Activated naive CD8-positive, alpha-beta T cell treated with anti-CD3 and anti-CD28 coated beads, Interleukin-2, amount 10 ng/mL, durations not matched to agents 7 days and 5 days (primary cell): ENCODE results near the gene ATF4. TPM values are rescaled to one million over a fixed set of nuclear protein-coding genes. Genes with fewer than 3 reads are reported as not detected.

Experiments used
- ATAC-seq: fragments of 150-1000 bp; cut with Tn5 transposase; one replicate; pipeline ENCODE4 v1.10.0; 2021; ENCODE audit warnings: low read depth, moderate library complexity
- POLR2A ChIA-PET: fragments of 350-600 bp; sonication (Branson Sonifier 250); formaldehyde crosslinking; loops from one replicate; lab custom pipeline; 2021; ENCODE audit warnings: antibody characterized with exemption; lab: Charles Lee
- DNase-seq: peaks from one replicate; pipeline ENCODE4 v3.0.0; 2021
- H3K27ac Mint-ChIP-seq: one replicate; pipeline ENCODE4 v1.8.0; 2022; ENCODE audit warnings: mild to moderate bottlenecking, mixed read lengths
- H3K27me3 Mint-ChIP-seq: one replicate; pipeline ENCODE4 v1.8.0; 2022; ENCODE audit warnings: mild to moderate bottlenecking, moderate library complexity, mixed read lengths
- H3K36me3 Mint-ChIP-seq: one replicate; pipeline ENCODE4 v1.8.0; 2021; ENCODE audit warnings: mild to moderate bottlenecking, mixed read lengths
- H3K4me1 Mint-ChIP-seq: one replicate; pipeline ENCODE4 v1.8.0; 2021; ENCODE audit warnings: mixed read lengths
- H3K4me3 Mint-ChIP-seq: one replicate; pipeline ENCODE4 v1.8.0; 2022; ENCODE audit warnings: mild to moderate bottlenecking, moderate library complexity, mixed read lengths
- H3K9me3 Mint-ChIP-seq: one replicate; pipeline ENCODE4 v1.8.0; 2021; ENCODE audit warnings: mixed read lengths
- total RNA-seq, 2 experiments: library from RNA; stranded (reverse); gene quantifications; one replicate each; pipeline ENCODE4 v1.2.3, GENCODE V29; 2021

Gene ATF4, protein sequence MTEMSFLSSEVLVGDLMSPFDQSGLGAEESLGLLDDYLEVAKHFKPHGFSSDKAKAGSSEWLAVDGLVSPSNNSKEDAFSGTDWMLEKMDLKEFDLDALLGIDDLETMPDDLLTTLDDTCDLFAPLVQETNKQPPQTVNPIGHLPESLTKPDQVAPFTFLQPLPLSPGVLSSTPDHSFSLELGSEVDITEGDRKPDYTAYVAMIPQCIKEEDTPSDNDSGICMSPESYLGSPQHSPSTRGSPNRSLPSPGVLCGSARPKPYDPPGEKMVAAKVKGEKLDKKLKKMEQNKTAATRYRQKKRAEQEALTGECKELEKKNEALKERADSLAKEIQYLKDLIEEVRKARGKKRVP
- 100 to 1,000 TPM; 413 to 424 TPM for total RNA-seq

DNA sequence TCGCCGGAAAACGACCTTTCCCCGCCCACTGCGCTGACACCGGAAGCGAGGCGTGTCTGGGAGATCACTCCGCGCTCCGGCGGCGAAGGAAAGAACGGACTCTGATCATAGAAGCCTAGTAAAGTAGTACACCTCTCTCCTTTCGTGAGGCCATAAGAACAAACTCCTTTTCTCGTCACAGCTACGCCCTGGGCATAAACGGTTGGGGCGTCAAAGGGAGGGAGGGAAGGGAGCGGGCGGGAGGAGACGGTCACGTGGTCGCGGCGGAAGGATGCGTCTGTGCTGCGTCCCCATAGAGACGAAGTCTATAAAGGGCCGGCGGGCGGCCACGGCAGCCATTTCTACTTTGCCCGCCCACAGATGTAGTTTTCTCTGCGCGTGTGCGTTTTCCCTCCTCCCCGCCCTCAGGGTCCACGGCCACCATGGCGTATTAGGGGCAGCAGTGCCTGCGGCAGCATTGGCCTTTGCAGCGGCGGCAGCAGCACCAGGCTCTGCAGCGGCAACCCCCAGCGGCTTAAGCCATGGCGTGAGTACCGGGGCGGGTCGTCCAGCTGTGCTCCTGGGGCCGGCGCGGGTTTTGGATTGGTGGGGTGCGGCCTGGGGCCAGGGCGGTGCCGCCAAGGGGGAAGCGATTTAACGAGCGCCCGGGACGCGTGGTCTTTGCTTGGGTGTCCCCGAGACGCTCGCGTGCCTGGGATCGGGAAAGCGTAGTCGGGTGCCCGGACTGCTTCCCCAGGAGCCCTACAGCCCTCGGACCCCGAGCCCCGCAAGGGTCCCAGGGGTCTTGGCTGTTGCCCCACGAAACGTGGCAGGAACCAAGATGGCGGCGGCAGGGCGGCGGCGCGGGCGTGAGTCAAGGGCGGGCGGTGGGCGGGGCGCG, at the start of gene ATF4:
TSS of gene ATF4 (plus strand) at position 337 of the 880 bp plus-strand sequence. CDS start 884 bp downstream, outside the sequence.
- peak; percentile 23 for ATAC-seq
- peak; percentile 90 for DNase-seq
- Mint-ChIP-seq H3K4me1 (peaks cover 59% of the 10 kb centered on the region), H3K27me3 (no peaks in the 10 kb centered on the region), H3K36me3 (peaks cover 49% of the 10 kb centered on the region), H3K9me3 (no peaks in the 10 kb centered on the region), H3K4me3 (peak within 1 kb of the TSS; percentile 96), H3K27ac (peak within 1 kb of the TSS; percentile 99)
- POLR2A ChIA-PET: interaction anchor here (0.6 to 4.7 kb wide), 40 partner anchors 10 to 881 kb away, joined by 3 to 80 read pairs (median 4); partner anchors contain the start of genes MIEF1, RPL3, RPS19BP1 and SYNGR1

DNA sequence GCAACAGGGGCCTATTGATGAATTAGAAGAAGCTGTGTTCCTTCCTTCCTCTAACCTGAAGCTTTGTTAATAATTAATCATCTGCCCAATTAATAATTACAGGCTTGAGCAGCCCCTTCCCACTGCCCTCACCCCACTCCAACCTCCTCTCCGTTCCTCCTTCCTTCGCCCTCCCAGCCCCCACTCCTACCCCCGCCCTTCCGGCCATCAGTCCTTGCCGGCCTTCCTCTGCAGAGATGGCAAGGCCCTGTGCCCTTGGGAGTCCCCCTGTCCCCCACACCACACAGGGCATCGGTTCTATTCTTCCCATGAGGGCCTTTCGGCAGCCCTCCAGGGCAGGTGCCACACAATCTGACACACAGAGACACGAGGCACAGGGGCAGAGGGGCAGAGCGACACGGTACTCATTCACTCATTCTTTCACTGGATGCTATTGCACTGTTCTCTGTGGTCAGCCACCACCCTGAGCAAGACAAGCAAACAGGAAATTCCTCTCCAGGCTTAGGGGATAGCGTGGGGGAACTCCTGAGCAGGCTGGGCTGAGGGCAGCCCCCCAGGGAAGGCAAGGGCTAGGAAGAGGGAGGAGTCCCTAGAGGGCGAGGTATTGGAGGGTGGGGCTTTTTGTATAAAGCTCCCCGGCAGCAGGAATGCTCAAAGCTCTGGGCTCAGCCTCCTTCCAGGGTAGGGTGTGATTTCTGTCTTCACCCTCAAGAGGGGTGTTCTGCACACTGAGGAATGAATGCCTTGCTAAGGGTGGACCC, 48.8 kb upstream of the ATF4 start:
- Mint-ChIP-seq H3K4me3 (peak overlapping the region; percentile 61), H3K4me1 (peaks cover 29% of the 10 kb centered on the region), H3K9me3 (no peaks in the 10 kb centered on the region), H3K36me3 (no peaks in the 10 kb centered on the region), H3K27me3 (no peaks in the 10 kb centered on the region), H3K27ac (peak overlapping the region; percentile 85)
- DNase-seq (peak; percentile 46), ATAC-seq (peak; percentile 79)
- POLR2A ChIA-PET: interaction anchor here (0.6 to 1.0 kb wide), 4 partner anchors 25 to 1160 kb away, joined by 3 to 6 read pairs (median 3); partner anchors contain the start of gene ATF4

DNA sequence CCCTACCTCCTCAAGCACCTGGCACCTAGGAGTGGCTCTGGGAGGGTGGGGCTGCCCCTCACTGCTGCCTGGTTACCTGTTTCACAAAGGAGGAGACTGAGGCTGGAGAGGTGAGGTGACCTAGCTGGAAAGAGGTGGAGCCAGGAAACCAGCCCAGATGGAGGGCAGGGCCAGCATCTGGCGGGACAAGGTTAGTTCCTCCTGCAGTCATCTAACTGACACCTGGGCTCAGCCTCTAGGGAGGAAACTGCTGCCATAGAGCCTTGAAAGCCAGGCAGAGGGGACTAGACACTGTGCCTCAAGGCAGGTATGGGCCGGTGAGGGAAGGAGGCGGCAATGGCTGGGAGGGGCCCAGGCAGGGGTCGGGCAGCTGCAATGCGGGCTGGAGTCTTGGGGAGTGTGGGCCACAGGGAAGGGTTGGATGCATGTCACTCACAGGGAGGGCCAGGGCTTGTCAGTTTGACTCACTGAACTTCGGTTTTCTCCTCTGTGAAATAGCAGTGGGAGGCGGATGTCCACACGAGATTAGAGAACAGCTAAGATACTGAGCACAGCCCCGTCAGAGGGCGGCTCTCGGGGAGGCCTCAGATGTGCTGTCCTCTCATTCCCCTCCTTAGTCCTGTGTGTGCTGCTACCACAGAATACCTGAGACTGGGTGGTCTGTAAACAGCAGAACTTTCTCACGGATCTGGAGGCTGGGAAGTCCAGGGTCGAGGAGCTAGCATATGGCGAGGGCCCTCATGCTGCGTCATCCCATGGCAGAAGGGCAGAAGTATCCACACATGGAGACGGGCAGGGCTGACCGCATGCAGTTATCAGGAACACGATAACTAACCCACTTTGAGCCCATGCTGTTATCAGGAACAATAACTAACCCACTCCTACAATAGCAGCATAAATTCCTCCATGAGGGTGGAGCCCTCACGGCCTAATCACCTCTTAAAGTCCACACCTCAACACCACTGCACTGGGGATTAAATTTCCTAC, 47.5 kb upstream of the ATF4 start:
- no peaks in the 10 kb centered on the region for H3K36me3 Mint-ChIP-seq
- H3K9me3 Mint-ChIP-seq: no peaks in the 10 kb centered on the region
- H3K27me3 Mint-ChIP-seq: no peaks in the 10 kb centered on the region
- H3K4me1 Mint-ChIP-seq: peaks cover 23% of the 10 kb centered on the region
- ATAC-seq (no peak), DNase-seq (no peak)
- POLR2A ChIA-PET: no interaction called here
- no peak overlapping the region for H3K4me3 Mint-ChIP-seq
- peak overlapping the region; percentile 47 for H3K27ac Mint-ChIP-seq

DNA sequence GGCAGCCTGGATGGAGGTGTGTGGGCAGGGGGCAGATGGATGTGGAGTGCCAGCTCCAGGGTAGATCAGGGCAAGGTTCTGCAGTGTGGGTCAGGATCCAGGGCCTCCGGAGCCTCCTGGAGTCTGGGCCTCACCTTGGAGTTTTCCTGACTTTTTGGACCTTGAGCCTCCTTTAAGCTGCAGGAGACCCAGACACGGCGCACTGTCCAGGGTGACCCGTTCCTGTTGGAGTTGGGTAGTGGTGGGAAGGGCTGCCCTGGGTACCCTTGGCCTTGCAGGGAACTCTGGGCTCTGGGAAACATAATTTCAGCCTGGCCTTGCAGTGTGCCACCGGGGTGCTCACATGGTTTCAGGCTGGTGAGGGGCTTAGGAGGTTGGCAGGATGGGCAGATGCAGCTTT, 46.5 kb upstream of the ATF4 start:
- no peak for DNase-seq
- Mint-ChIP-seq H3K4me1 (peaks cover 19% of the 10 kb centered on the region), H3K9me3 (no peaks in the 10 kb centered on the region), H3K4me3 (no peak overlapping the region), H3K36me3 (no peaks in the 10 kb centered on the region), H3K27ac (no peak overlapping the region), H3K27me3 (no peaks in the 10 kb centered on the region)
- no peak for ATAC-seq
- POLR2A ChIA-PET: no interaction called here

DNA sequence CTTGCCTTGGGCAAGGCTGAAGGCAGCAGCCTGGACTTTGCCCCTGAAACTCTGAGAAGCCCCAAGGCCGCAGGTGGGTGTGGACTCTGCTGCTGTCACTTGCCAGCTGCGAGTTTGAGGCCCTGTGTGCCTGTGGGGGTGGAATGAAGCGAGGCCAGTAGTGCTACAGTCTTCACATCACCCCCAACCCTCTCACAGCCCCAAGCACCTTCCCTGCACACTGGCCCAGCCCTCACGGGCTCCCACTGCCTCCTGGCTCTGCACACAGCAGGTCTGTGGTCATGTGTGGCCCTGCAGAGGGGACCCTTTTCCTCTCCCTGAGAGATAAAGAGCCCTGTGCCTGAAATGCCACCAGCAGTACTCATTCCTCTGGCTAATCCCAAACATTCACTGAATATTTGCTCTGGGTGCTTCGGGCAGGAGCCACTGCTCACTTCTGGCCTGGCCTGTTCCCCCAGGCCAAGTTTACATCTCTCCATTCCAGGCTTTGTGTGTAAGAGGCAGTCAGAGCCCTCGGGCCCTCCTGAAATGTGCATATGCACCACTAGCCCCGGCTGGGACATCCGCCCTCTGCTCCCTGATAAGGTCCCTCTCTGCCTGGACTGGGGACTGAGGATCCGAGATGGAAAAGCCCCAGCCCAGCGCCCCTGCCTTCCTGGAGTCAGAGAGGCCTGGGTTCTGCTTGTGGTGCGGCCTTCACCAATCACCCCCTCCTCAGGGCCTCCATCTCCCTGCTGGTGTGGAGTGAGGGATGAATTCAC, 45.8 kb upstream of the ATF4 start:
- DNase-seq (no peak), ATAC-seq (no peak)
- no peaks in the 10 kb centered on the region for H3K9me3 Mint-ChIP-seq
- POLR2A ChIA-PET: interaction anchor here (0.6 to 0.7 kb wide), 2 partner anchors 66 to 299 kb away, joined by 3 to 6 read pairs; no protein-coding TSS in a partner anchor
- H3K4me3 Mint-ChIP-seq: no peak overlapping the region
- peaks cover 19% of the 10 kb centered on the region for H3K4me1 Mint-ChIP-seq
- no peaks in the 10 kb centered on the region for H3K36me3 Mint-ChIP-seq
- no peak overlapping the region for H3K27ac Mint-ChIP-seq
- H3K27me3 Mint-ChIP-seq: no peaks in the 10 kb centered on the region

DNA sequence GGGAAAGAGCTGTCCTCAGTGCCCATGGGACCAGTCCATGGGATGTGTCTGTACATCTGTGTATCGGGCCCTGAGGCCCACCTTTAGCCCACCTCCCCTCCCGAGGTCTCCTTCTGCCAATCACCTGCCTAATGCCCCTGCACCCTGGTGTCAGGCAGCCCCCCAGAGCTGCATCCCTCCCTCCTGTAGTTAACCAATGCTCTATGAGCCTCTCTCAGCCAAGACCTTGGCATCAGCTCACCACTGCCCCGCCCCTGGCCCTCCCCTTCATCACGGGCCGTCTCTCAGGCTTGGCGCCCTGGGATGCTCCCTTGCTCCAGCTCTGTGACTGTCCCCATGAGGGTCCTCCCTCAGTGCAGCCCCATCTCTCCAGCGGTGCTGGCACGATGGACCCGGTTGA, 45.0 kb upstream of the ATF4 start:
- no peaks in the 10 kb centered on the region for H3K36me3 Mint-ChIP-seq
- DNase-seq (no peak), ATAC-seq (no peak)
- no peaks in the 10 kb centered on the region for H3K9me3 Mint-ChIP-seq
- no peak overlapping the region for H3K4me3 Mint-ChIP-seq
- H3K4me1 Mint-ChIP-seq: peaks cover 19% of the 10 kb centered on the region
- H3K27ac Mint-ChIP-seq: no peak overlapping the region
- no peaks in the 10 kb centered on the region for H3K27me3 Mint-ChIP-seq
- POLR2A ChIA-PET: interaction anchor here (0.6 to 1.1 kb wide), 3 partner anchors 28 to 300 kb away, joined by 3 to 6 read pairs (median 3); no protein-coding TSS in a partner anchor

DNA sequence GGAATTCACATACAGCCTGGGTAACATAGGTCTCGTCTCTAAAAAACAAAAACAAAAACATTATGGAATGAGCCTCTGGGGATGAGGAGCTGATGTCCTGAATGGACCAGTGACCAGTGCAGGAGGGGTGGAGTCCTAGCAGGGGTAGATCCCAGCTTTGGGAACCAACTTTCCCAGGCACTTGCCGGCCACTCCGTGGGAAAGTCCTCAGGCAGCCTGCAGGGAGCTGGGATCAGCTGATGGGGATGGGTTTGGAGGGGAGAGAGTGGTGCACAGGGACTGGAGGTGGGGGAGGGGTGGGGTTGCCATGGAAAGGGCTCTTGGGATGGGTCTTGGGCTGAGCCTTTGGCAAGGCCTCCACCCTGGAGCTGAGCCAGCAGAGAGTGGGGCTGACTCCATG, 44.5 kb upstream of the ATF4 start:
- no peaks in the 10 kb centered on the region for H3K36me3 Mint-ChIP-seq
- H3K4me1 Mint-ChIP-seq: peaks cover 19% of the 10 kb centered on the region
- no peak overlapping the region for H3K27ac Mint-ChIP-seq
- no peaks in the 10 kb centered on the region for H3K9me3 Mint-ChIP-seq
- DNase-seq: no peak
- ATAC-seq: no peak
- POLR2A ChIA-PET: interaction anchor here (1.1 kb wide), 1 partner anchor 29 kb away, joined by 3 read pairs; no protein-coding TSS in a partner anchor
- no peak overlapping the region for H3K4me3 Mint-ChIP-seq
- no peaks in the 10 kb centered on the region for H3K27me3 Mint-ChIP-seq

DNA sequence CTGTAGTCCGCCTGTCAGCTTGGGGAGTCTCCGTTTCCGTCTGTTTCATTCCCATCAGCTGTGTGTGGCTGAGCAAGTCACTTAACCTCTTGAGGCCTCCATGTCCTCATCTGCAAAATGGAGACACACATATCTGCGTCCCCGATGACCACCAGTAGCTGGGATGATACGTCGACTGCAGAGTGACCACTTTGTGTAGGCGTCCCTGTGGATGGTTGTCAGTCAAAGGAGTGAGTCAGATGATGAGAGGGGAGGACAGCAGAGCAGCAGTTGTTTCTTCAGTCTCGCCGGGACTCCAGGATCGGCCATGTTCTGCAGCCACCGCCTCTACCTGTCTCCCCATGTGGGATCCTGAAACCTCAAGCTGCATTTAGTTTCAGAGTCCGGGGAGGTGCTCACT, 43.7 kb upstream of the ATF4 start:
- H3K36me3 Mint-ChIP-seq: no peaks in the 10 kb centered on the region
- POLR2A ChIA-PET: no interaction called here
- no peaks in the 10 kb centered on the region for H3K27me3 Mint-ChIP-seq
- H3K4me1 Mint-ChIP-seq: peaks cover 13% of the 10 kb centered on the region
- ATAC-seq: no peak
- no peak overlapping the region for H3K27ac Mint-ChIP-seq
- DNase-seq: no peak
- no peak overlapping the region for H3K4me3 Mint-ChIP-seq
- H3K9me3 Mint-ChIP-seq: no peaks in the 10 kb centered on the region

DNA sequence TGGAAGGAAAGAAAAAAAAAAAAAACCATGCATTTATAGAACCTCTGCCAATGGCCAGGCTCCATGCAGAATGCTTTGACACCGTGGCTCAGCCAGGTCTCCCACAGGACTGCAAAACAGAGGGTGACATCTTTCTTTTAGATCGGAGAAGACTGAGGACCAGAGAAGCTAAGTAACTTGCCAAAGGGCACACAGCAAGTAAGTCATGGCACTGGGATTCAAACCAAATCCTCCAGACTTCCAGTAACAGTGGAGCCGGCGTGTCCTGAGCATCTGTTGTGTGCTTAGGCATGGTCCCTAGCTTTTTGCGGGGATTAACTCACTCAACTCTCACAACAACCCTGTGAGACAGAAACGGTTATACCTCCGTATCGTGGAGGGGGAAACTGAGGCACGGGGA, 42.8 kb upstream of the ATF4 start:
- no peaks in the 10 kb centered on the region for H3K9me3 Mint-ChIP-seq
- no peak overlapping the region for H3K27ac Mint-ChIP-seq
- no peaks in the 10 kb centered on the region for H3K36me3 Mint-ChIP-seq
- H3K4me1 Mint-ChIP-seq: peaks cover 6% of the 10 kb centered on the region
- H3K27me3 Mint-ChIP-seq: no peaks in the 10 kb centered on the region
- H3K4me3 Mint-ChIP-seq: no peak overlapping the region
- ATAC-seq (no peak), DNase-seq (no peak)
- POLR2A ChIA-PET: no interaction called here

DNA sequence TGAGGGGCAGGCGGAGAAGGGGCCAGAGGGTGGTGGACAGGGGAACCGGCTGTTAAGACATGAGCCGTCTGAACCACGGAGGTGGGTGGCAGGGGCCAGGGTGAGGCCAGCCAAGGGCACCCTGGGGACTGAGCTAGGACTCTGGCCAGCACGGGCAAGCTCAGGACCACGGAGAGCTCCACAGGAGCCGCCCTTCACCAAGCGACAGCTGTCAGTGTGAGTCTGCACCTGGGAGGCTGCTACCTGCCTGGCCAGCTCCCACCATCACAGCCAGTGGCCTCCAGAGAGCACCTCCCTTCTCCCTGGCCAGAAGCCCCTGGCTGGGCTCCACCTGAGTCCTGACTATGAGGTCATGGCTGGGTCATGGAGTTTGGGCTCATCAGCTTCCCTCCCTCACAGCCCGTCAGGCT, 41.9 kb upstream of the ATF4 start:
- Mint-ChIP-seq H3K9me3 (no peaks in the 10 kb centered on the region), H3K36me3 (no peaks in the 10 kb centered on the region), H3K4me3 (no peak overlapping the region), H3K27ac (no peak overlapping the region), H3K4me1 (no peaks in the 10 kb centered on the region), H3K27me3 (no peaks in the 10 kb centered on the region)
- DNase-seq (peak; percentile 64), ATAC-seq (peak; percentile 34)
- POLR2A ChIA-PET: interaction anchor here (0.5 kb wide), 1 partner anchor 313 kb away, joined by 4 read pairs; no protein-coding TSS in a partner anchor

DNA sequence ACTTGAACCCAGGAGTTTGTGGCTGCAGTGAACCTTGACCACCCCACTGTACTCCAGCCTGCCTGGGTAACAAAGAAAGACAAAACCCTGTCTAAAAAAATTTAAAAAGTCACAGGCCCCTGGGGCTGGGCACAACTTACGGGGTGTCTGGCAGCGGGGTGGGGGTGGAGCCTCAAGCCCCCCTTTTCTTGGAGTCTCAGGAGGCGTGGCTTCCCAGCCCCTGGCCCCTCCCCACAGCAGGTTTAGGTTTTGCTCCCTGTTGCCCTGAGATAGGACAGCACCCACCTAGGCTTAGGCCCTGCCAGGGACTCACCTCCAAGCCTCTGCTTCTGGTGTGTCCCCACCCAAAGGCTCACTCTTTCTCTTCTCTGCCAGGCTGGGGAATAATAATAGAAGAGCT, 41.1 kb upstream of the ATF4 start:
- ATAC-seq (no peak), DNase-seq (no peak)
- H3K27ac Mint-ChIP-seq: no peak overlapping the region
- H3K4me3 Mint-ChIP-seq: no peak overlapping the region
- H3K4me1 Mint-ChIP-seq: no peaks in the 10 kb centered on the region
- H3K9me3 Mint-ChIP-seq: no peaks in the 10 kb centered on the region
- POLR2A ChIA-PET: no interaction called here
- no peaks in the 10 kb centered on the region for H3K36me3 Mint-ChIP-seq
- H3K27me3 Mint-ChIP-seq: no peaks in the 10 kb centered on the region
